Liver (tissue), 9 donors: ENCODE results near the gene RAD9B. TPM values are rescaled to one million over a fixed set of nuclear protein-coding genes. Genes with fewer than 3 reads are reported as not detected.
A peak's percentile ranks its signal among the peaks of the same experiment; 100 is the strongest.

Experiments
- DNase-seq: peaks from one replicate; pipeline ENCODE4 v3.0.0-alpha.2; 2017; ENCODE audit warnings: low spot score
- H3K27ac ChIP-seq, 2 donors: one replicate each; pipeline ENCODE4 v1.7.0; 2013; ENCODE audit warnings: inconsistent platforms in 2 of 2, low read length in 2 of 2, control low read depth in 1 of 2, low read depth in 1 of 2, mild to moderate bottlenecking in 1 of 2
- H3K27me3 ChIP-seq, 4 donors: one replicate each; pipeline versions ENCODE4 v1.6.1 to v1.7.0; 2013; ENCODE audit warnings: low read length in 3 of 4, inconsistent platforms in 1 of 4, mild to moderate bottlenecking in 1 of 4, moderate library complexity in 1 of 4; ENCODE audit not compliant: control insufficient read depth in 4 of 4, insufficient read depth in 4 of 4
- H3K36me3 ChIP-seq, 4 donors: one replicate each; pipeline versions ENCODE4 v1.6.1 to v1.7.0; 2013; ENCODE audit warnings: low read length in 3 of 4, mild to moderate bottlenecking in 3 of 4, low read depth in 1 of 4, moderate library complexity in 1 of 4; ENCODE audit not compliant: control insufficient read depth in 4 of 4, insufficient read depth in 3 of 4
- H3K4me1 ChIP-seq, 4 donors: one replicate each; pipeline versions ENCODE4 v1.6.1 to v1.7.0; 2013; ENCODE audit warnings: low read length in 3 of 4, mild to moderate bottlenecking in 3 of 4, moderate library complexity in 1 of 4; ENCODE audit not compliant: control insufficient read depth in 4 of 4, insufficient read depth in 4 of 4
- H3K4me3 ChIP-seq, 3 donors: one replicate each; pipeline versions ENCODE4 v1.6.1 to v1.7.0; 2013; ENCODE audit warnings: low read length in 3 of 3, control low read depth in 1 of 3, low read depth in 1 of 3, mild to moderate bottlenecking in 1 of 3
- H3K9ac ChIP-seq, 2 donors: one replicate each; pipeline ENCODE4 v1.7.0; 2013; ENCODE audit warnings: low read length in 2 of 2, mild to moderate bottlenecking in 2 of 2, moderate library complexity in 2 of 2, control low read depth in 1 of 2, low read depth in 1 of 2
- H3K9me3 ChIP-seq, 4 donors: one replicate each; pipeline versions ENCODE4 v1.6.1 to v1.7.0; 2013; ENCODE audit warnings: low read length in 3 of 4; ENCODE audit not compliant: control insufficient read depth in 4 of 4
- EGR1 ChIP-seq, 2 donors: IDR thresholded peaks; 2 replicates each; pipeline ENCODE4 v1.6.1; 2016 to 2018; ENCODE audit warnings: antibody characterized with exemption in 2 of 2, low read depth in 2 of 2
- FOXA1 ChIP-seq: IDR thresholded peaks from 2 replicates; pipeline ENCODE4 v1.6.1; 2016; ENCODE audit warnings: antibody characterized with exemption
- FOXA2 ChIP-seq: IDR thresholded peaks from 2 replicates; pipeline ENCODE4 v1.6.1; 2016; ENCODE audit warnings: antibody characterized with exemption
- HNF4A ChIP-seq, 2 donors: conservative IDR thresholded peaks; 2 replicates each; pipeline ENCODE4 v1.6.1; 2016; ENCODE audit warnings: antibody characterized with exemption in 2 of 2, mild to moderate bottlenecking in 2 of 2
- JUND ChIP-seq, 2 donors: IDR thresholded peaks; 2 replicates each; pipeline ENCODE4 v1.6.1; 2016; ENCODE audit warnings: antibody characterized with exemption in 2 of 2
- MAX ChIP-seq: IDR thresholded peaks from 2 replicates; pipeline ENCODE4 v1.6.1; 2016; ENCODE audit warnings: antibody characterized with exemption
- NR2F2 ChIP-seq: IDR thresholded peaks from 2 replicates; pipeline ENCODE4 v1.6.1; 2016; ENCODE audit warnings: antibody characterized with exemption
- RAD21 ChIP-seq, 2 donors: IDR thresholded peaks; 2 replicates each; pipeline ENCODE4 v1.6.1; 2016; ENCODE audit warnings: antibody characterized with exemption in 2 of 2, mild to moderate bottlenecking in 2 of 2
- REST ChIP-seq: IDR thresholded peaks from 2 replicates; pipeline ENCODE4 v1.6.1; 2016; ENCODE audit warnings: antibody characterized with exemption, mild to moderate bottlenecking
- SP1 ChIP-seq: IDR thresholded peaks from 2 replicates; pipeline ENCODE4 v1.6.1; 2018; ENCODE audit warnings: antibody characterized with exemption, mild to moderate bottlenecking
- TAF1 ChIP-seq: conservative IDR thresholded peaks from 2 replicates; pipeline ENCODE4 v1.6.1; 2016; ENCODE audit warnings: antibody characterized with exemption, mild to moderate bottlenecking
- YY1 ChIP-seq: IDR thresholded peaks from 2 replicates; pipeline ENCODE4 v1.6.1; 2016; ENCODE audit warnings: antibody characterized with exemption, mild to moderate bottlenecking
- ZBTB33 ChIP-seq: IDR thresholded peaks from 2 replicates; pipeline ENCODE4 v1.6.1; 2016; ENCODE audit warnings: antibody characterized with exemption
- WGBS: extraction: QIAGEN DNeasy Blood & Tissue Kit; methylation state at CpG from one replicate; pipeline ENCODE4 v1.1.7; 2013; 5-methylcytosine and 5-hydroxymethylcytosine counted together
- polyA plus RNA-seq, 2 donors: library from polyadenylated mRNA; stranded (reverse) in 1 of 2; unstranded in 1 of 2; fragments of 200-250 nt in 1 of 2; fragments of >200 nt in 1 of 2; fragmentation: Nextera tagmentation in 1 of 2; extraction: Ambion mirVana in 1 of 2; gene quantifications; one replicate each; pipeline versions ENCODE4 v1.2.1 to v1.2.3, GENCODE V29; 2013 to 2015
- total RNA-seq, 2 donors: library from RNA; depleted of rRNA; stranded (reverse); fragments of >200 nt; gene quantifications; one replicate each; pipeline ENCODE4 v1.2.3, GENCODE V29; 2014
- donor health status: healthy.
- donor health status: healthy.
- donor health status: healthy.
- donor health status: healthy.
- donor health status: healthy.

The RAD9B gene
- total and polyA plus RNA-seq, 4 donors = 0.14 to 0.56 (median 0.28) TPM

GRCh38 chr12:110498984-110499706, 3.0 kb upstream of the RAD9B start (continued):
- TF ChIP-seq MAX = no peak
- no peak for TF ChIP-seq FOXA1
- TF ChIP-seq YY1 = no peak
- no peak for TF ChIP-seq TAF1
- no peak for TF ChIP-seq ZBTB33

- Histone ChIP-seq H3K9ac (peak overlapping the region; percentile 9 to 89), H3K4me1 (peaks cover 6 to 31% (median 25%) of the 10 kb centered on the region in 4 donors), H3K4me3 (peak overlapping the region; percentile 74 to 100 (median 81)), H3K27me3 (no peaks in the 10 kb centered on the region), H3K9me3 (no peaks in the 10 kb centered on the region), H3K27ac (peak overlapping the region; percentile 79 to 83), H3K36me3 (no peaks in the 10 kb centered on the region)
- no peak for DNase-seq
- under 1% methylated on average over 17 of the region's 17 CpGs for WGBS
- TF ChIP-seq EGR1 (IDR thresholded peaks at IDR 0.05; ENCODE audit: low read depth in 2 of 2) = peak in 1 of 2 donors; percentile 2
- TF ChIP-seq MAX = no peak
- TF ChIP-seq REST = no peak
- TF ChIP-seq SP1 = no peak
- no peak for TF ChIP-seq FOXA2
Measured at GRCh38 chr12:110501399-110501751, 756 bp upstream of the RAD9B start.

GRCh38 chr12:110503432-110503831, 1.3 kb downstream of the RAD9B start:
- TF ChIP-seq FOXA1 (no peak), REST (no peak), JUND (IDR thresholded peaks at IDR 0.05) (no peak), YY1 (no peak), ZBTB33 (no peak), FOXA2 (no peak), NR2F2 (no peak), RAD21 (IDR thresholded peaks at IDR 0.05) (no peak), EGR1 (IDR thresholded peaks at IDR 0.05; ENCODE audit: low read depth in 2 of 2) (no peak), HNF4A (conservative IDR thresholded peaks at IDR 0.05) (no peak)
- Histone ChIP-seq H3K27ac (no peak overlapping the region), H3K4me1 (peaks cover 6 to 31% (median 22%) of the 10 kb centered on the region in 4 donors), H3K9ac (no peak overlapping the region), H3K9me3 (no peaks in the 10 kb centered on the region), H3K4me3 (no peak overlapping the region), H3K36me3 (no peaks in the 10 kb centered on the region), H3K27me3 (no peaks in the 10 kb centered on the region)
- WGBS = 85% methylated on average over 1 of the region's 1 CpG
- DNase-seq = no peak
